ENCODE results near the gene ASAP3.

GRCh38 chr1:23506376-23507107, 22.6 kb upstream of the ASAP3 start:
- TF ChIP-seq EZH2phosphoT487 (IDR thresholded peaks at IDR 0.05; ENCODE audit: low read depth, severe bottlenecking, unreplicated experiment), result no peak
- TF ChIP-seq CTCF (IDR thresholded peaks at IDR 0.05; ENCODE audit: poor library complexity), result no peak
- no peak for TF ChIP-seq EZH2 (IDR thresholded peaks at IDR 0.05; ENCODE audit: borderline replicate concordance)

All from hepatocyte (in vitro differentiated cells).